Measurements from ENCODE around the gene KLF6.

Gene KLF6

DNA sequence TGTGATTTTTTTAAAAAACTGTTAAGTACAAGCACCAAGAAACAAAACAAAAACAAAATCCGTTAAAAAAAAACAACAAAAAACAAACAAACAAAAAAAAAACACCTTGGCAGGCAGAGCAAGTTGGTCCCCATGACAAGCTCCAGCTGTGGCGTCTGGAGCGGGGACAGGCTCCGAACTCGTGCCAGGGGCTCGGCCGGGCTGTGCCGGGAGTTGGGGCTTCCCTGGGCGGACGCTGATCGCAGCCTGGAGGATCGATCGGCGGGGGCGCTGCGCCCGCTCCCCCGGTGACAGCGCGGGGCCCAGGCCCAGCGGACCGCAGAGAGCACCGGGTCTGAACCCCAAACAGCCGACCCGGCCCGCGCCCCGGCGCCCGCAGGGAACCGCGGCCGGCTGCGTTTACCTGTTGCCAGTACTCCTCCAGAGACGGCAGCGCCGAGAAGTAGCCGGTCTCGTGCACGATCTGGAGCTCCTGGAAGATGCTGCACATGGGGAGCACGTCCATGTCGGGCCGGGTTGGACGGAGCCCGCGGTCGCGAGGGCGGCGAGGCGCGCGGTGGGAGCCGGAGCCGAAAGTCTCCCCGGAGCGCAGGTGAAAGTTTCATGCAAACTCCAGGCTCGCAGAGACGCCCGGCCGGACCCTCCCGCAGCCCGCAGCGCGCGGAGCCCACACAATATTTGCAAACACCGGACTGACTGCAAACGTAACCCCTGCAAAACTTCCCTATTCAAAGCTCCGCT lies at the start of gene KLF6:
Gene KLF6, minus strand, starts transcription at position 700 of the 741 bp plus-strand sequence. Its CDS starts 195 bp downstream, at position 505.
- no peaks in the 10 kb centered on the region for H3K9me2 ChIP-seq (ENCODE audit: low read depth, low read length)
- peaks cover 30% of the 10 kb centered on the region for H3K79me2 ChIP-seq (ENCODE audit: insufficient read depth, low read length)

DNA sequence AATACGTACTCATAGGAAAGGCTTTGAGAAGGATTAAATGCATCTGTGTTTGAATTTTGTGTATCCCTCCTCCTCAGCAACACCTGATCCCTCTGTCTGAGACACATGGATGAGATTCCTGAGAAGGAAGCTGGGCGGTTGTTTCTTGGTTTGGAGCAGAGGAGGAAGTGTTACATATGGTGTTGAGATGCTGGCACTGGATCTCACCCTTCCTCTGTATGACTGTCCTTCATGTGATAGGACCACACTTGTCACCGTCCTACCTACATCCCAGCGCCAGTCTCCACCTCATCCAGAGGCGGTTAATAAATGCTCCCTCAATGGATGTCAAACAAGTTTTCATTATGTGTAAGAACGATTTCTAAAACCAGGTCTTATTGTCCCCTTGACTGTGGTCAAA lies 49.4 kb upstream of the KLF6 start:
- Histone ChIP-seq H3K4me2 (ENCODE audit: low read length) (no peak overlapping the region), H3K9me3 (ENCODE audit: low read length) (no peaks in the 10 kb centered on the region), H3K9ac (ENCODE audit: low read length) (no peak overlapping the region), H3K9me2 (ENCODE audit: low read depth, low read length) (no peaks in the 10 kb centered on the region), H3K79me2 (ENCODE audit: insufficient read depth, low read length) (no peaks in the 10 kb centered on the region), H3K27ac (ENCODE audit: low read depth, low read length, poor library complexity, severe bottlenecking) (no peak overlapping the region), H3K27me3 (ENCODE audit: insufficient read depth, low read length) (peaks cover 4% of the 10 kb centered on the region; the same call in 1 of the 2 replicates), H4K20me1 (ENCODE audit: insufficient read depth, low read length) (no peaks in the 10 kb centered on the region), H3F3A (ENCODE audit: insufficient read depth, low read length) (no peaks in the 10 kb centered on the region), H3K4me3 (ENCODE audit: low read depth, low read length, poor library complexity, severe bottlenecking) (no peak overlapping the region), H3K36me3 (ENCODE audit: insufficient read depth, low read length) (no peaks in the 10 kb centered on the region), H2AFZ (ENCODE audit: low read length) (no peak overlapping the region), H3K4me1 (ENCODE audit: insufficient read depth, low read length, severe bottlenecking) (peaks cover 2% of the 10 kb centered on the region)
- no peak for TF ChIP-seq EZH2 (IDR thresholded peaks at IDR 0.05; ENCODE audit: borderline replicate concordance, low read length)
- TF ChIP-seq, protein P1, sequence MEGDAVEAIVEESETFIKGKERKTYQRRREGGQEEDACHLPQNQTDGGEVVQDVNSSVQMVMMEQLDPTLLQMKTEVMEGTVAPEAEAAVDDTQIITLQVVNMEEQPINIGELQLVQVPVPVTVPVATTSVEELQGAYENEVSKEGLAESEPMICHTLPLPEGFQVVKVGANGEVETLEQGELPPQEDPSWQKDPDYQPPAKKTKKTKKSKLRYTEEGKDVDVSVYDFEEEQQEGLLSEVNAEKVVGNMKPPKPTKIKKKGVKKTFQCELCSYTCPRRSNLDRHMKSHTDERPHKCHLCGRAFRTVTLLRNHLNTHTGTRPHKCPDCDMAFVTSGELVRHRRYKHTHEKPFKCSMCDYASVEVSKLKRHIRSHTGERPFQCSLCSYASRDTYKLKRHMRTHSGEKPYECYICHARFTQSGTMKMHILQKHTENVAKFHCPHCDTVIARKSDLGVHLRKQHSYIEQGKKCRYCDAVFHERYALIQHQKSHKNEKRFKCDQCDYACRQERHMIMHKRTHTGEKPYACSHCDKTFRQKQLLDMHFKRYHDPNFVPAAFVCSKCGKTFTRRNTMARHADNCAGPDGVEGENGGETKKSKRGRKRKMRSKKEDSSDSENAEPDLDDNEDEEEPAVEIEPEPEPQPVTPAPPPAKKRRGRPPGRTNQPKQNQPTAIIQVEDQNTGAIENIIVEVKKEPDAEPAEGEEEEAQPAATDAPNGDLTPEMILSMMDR (IDR thresholded peaks at IDR 0.05; ENCODE audit: low read length) = no peak

More for the DNA sequence above, at the start of gene KLF6:
- H2AFZ ChIP-seq (ENCODE audit: low read length) = no peak within 1 kb of the TSS
- peak within 1 kb of the TSS; percentile 99 for H3K9ac ChIP-seq (ENCODE audit: low read length)
- TF ChIP-seq, protein P1 (IDR thresholded peaks at IDR 0.05; ENCODE audit: low read length) = no peak
- TF ChIP-seq EZH2 (IDR thresholded peaks at IDR 0.05; ENCODE audit: borderline replicate concordance, low read length) = no peak
- H3K4me3 ChIP-seq (ENCODE audit: low read depth, low read length, poor library complexity, severe bottlenecking) = peak within 1 kb of the TSS; percentile 100
- no peaks in the 10 kb centered on the region for H3F3A ChIP-seq (ENCODE audit: insufficient read depth, low read length)
- H3K9me3 ChIP-seq (ENCODE audit: low read length) = no peaks in the 10 kb centered on the region
- H3K4me2 ChIP-seq (ENCODE audit: low read length) = peak within 1 kb of the TSS; percentile 95
- H4K20me1 ChIP-seq (ENCODE audit: insufficient read depth, low read length) = no peaks in the 10 kb centered on the region
- H3K4me1 ChIP-seq (ENCODE audit: insufficient read depth, low read length, severe bottlenecking) = peaks cover 34% of the 10 kb centered on the region
- peaks cover 25% of the 10 kb centered on the region for H3K36me3 ChIP-seq (ENCODE audit: insufficient read depth, low read length)
- no peaks in the 10 kb centered on the region for H3K27me3 ChIP-seq (ENCODE audit: insufficient read depth, low read length)
- H3K27ac ChIP-seq (ENCODE audit: low read depth, low read length, poor library complexity, severe bottlenecking) = peak within 1 kb of the TSS; percentile 85

DNA sequence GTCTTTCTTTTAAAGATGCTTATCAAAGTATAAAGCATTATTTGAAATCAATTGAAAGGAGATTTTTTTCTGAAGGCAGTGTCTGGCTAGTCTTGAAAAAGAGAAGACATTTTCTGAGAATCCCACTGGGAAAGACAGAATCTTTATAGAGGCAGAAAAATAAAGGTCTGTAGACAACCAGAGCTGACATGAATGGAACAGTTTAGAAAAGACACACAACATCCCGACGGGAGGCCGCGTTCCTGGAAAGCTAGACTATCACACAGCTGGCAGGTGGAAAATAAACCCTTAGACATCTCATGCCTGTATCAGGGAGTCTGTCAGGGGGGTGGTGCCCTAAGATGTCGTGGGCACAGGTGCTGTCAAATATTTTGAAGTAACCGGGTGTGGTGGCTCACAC lies 48.0 kb upstream of the KLF6 start:
- no peaks in the 10 kb centered on the region for H3K79me2 ChIP-seq (ENCODE audit: insufficient read depth, low read length)
- no peaks in the 10 kb centered on the region for H3F3A ChIP-seq (ENCODE audit: insufficient read depth, low read length)
- H3K4me3 ChIP-seq (ENCODE audit: low read depth, low read length, poor library complexity, severe bottlenecking) = no peak overlapping the region
- H3K27me3 ChIP-seq (ENCODE audit: insufficient read depth, low read length) = peaks cover 4% of the 10 kb centered on the region; the same call in 1 of the 2 replicates
- no peak overlapping the region for H2AFZ ChIP-seq (ENCODE audit: low read length)
- H3K9ac ChIP-seq (ENCODE audit: low read length) = no peak overlapping the region
- H3K9me3 ChIP-seq (ENCODE audit: low read length) = no peaks in the 10 kb centered on the region
- H3K4me1 ChIP-seq (ENCODE audit: insufficient read depth, low read length, severe bottlenecking) = peaks cover 14% of the 10 kb centered on the region
- no peak for TF ChIP-seq EZH2 (IDR thresholded peaks at IDR 0.05; ENCODE audit: borderline replicate concordance, low read length)
- TF ChIP-seq, protein P1 (IDR thresholded peaks at IDR 0.05; ENCODE audit: low read length) = no peak
- H3K9me2 ChIP-seq (ENCODE audit: low read depth, low read length) = no peaks in the 10 kb centered on the region
- H3K27ac ChIP-seq (ENCODE audit: low read depth, low read length, poor library complexity, severe bottlenecking) = no peak overlapping the region
- no peak overlapping the region for H3K4me2 ChIP-seq (ENCODE audit: low read length)
- no peaks in the 10 kb centered on the region; the same call in 1 of the 2 replicates for H3K36me3 ChIP-seq (ENCODE audit: insufficient read depth, low read length)
- H4K20me1 ChIP-seq (ENCODE audit: insufficient read depth, low read length) = no peaks in the 10 kb centered on the region

Measured in OCI-LY1 (cell line).